HG03442 (cell line): Measurements from ENCODE around the gene SEPTIN2.
"Not testable (repeated sequence)": the region's sequence is repeated elsewhere in the genome, so short reads cannot be mapped to it uniquely, and the experiment has no call there.

Source experiments
- ATAC-seq: cut with Tn5 transposase; IDR thresholded peaks from one replicate; pipeline ENCODE4 v1.9.1; 2021; ENCODE audit warnings: mild to moderate bottlenecking, moderate library complexity; ENCODE audit not compliant: unreplicated experiment

The SEPTIN2 gene

DNA sequence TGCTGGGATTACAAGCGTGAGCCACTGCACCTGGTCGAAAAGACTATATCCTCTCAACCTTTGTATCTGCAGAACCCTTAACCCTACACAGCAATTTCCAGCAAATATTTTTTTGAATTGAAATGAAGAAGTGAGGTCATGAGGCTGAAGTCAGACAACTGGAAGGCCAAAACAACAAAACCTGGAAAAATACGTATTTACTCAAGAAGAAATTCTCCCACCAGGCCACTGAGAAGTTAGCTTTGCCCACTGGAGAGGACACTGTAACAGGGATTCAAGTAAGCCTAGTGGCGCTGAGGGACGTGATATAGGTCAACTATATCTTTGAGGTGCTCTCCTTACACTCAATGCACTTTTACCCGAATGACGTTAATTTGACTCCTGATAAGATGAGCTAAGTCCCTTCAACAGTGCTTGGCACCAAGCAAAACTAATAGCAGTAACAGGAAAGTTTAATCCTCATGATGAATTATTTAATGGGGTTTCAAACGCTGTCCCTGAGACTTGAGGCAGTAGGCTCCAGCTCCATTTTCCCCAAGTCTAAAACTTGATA, 2.1 kb upstream of the SEPTIN2 start:
- ATAC-seq, result no peak

DNA sequence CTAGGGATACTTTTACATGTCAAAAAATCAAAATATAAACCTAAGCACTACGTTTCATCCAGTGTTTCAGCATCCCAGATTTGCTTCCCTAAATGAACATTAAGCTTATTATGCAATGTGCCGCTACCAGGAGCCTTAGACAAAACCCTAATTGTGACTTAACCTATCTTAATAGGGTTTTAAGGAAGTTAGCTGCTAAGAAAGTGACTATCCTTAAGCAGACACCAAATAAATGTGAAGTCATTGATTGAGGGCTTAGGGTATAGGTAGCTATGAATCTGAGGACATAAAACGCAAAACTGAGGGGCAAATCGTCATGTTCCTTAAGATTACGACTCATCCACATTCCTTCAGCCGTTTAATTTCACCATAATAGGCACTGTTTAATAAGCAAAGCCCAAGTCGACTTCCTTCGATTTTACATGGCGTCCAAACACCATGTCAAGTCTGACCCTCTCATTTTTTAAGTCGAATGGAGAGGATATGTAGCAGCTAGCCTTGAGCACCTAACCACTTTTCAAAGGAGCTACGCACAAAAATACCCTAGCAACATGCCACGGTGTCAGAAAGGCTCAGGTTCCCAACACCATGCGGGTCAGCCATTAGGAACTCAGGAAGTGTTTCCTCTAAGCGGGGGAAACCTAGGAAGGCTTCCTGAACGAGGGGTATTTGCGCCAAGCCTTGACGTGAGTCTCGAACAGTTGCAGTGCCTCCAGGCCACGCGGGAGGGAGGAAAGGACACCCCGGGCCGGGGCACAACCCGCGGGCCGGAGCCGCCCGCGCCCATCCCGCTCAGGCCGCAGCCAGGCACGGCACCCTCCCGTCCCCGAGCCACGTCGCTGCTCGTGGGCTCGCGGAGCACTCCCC, 1.3 kb upstream of the SEPTIN2 start:
- no peak for ATAC-seq

DNA sequence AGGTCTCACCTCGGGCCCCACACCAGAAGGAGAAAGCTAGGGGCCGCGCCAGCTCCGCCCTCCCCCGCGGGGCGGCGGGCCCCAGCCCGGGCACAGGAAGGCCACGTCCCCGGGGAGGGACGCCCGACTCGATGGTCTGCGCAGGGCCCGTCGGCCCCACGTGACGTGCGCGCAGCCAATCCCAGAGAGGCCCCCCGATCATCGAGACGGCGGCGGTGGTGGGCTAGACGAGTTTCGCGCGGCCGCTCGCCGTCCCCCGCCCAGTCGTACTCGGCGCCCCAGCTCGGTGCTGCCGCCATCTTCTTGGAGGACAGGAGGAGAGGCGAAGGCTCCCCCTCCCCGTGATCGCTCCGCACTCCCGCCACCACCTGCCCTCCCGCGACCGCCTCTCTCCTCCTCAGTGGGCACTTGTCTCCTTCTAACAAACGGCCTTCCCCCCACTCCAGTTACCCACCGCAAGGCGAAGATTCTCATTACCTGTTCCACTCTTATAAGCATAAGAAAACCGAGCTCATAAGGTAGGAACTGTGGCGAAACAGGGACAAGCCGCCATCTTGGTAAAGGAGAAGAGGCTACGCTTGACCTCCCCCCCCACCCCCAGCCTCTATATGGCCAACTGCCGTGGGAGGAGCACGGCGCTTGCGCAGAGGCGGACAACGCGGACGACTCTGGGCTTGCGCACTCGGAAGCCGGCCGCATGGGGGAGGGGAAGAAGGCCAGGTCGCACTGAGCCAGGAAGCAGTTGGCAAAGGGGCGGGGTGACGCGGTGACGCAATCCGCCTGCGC, 439 bp upstream of the SEPTIN2 start, which contains the start of gene HDLBP:
Gene HDLBP, minus strand, starts transcription at position 580 of the 786 bp plus-strand sequence. CDS start 48,803 bp downstream, outside the sequence.
- peak; percentile 62 for ATAC-seq

DNA sequence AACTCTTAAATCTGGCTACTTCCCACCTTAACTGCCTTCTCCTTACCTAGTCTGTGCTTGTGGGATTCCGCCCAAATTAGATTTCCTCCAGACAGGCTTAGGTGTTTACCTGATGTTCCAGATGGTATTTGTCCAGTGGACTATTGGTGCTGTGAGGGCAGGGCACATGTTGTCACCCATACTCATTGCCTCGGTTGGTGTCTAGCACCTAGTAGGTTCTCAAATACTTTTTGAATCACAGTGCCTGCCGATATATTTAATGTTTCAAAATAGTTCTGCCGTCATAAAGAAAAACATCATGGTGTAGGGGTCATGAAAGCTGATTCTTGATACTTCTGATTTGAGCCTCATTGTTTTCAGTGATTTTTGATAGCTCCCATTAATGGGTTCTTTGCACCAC, 1.1 kb downstream of the SEPTIN2 start:
- no peak for ATAC-seq

DNA sequence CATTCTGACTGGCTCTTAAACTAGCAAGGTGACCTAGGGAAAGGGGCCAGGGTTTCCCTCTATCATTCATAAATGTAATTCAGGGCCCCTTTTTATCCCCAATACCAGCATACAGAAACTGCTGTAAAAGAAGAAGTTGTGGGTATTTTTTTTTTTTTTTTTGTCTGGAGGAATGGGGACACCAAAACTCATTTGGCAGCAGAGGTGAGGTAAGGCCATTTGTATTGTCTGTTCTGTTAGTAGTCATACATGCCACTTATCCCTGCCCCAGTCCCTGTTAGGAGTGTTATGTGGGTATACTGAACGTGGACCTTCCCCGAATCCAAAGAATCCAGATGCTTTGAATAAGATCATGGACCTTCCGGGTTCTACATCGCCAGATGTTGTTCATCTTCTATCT, 1.7 kb downstream of the SEPTIN2 start:
- ATAC-seq, result no peak

DNA sequence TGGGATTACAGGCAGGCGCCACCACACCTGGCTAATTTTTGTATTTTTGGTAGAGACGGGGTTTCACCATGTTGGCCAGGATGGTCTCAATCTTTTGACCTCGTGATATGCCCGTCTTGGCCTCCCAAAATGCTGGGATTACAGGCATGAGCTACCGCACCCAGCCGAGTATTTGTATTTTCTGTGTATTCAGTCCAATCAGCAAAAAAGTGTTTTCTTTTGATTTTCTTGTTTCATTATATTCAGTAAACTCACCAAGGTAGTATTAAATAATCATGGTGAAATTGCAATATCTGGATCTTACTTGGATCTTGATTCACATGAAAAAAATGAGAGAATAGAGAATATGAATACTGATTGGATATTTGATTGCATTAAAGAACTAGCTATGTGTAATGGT, 3.1 kb downstream of the SEPTIN2 start:
- not testable (repeated sequence) for ATAC-seq

DNA sequence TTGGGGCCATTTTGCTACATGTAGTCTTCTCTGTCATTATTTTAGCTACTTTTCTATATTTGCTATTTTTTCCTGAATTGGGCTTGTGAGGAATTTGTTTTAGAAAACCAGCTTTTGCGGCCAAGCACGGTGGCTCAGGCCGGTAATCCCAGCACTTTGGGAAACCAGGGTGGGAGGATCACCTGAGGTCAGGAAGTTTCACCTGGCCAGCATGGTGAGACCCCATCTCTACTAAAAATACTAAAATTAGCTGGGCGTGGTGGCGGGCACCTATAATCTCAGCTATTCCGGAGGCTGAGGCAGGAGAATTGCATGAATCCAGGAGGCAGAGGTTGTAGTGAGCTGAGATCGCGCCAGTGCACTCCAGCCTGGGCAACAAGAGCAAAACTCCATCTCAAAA, 4.7 kb downstream of the SEPTIN2 start:
- ATAC-seq, result no peak

DNA sequence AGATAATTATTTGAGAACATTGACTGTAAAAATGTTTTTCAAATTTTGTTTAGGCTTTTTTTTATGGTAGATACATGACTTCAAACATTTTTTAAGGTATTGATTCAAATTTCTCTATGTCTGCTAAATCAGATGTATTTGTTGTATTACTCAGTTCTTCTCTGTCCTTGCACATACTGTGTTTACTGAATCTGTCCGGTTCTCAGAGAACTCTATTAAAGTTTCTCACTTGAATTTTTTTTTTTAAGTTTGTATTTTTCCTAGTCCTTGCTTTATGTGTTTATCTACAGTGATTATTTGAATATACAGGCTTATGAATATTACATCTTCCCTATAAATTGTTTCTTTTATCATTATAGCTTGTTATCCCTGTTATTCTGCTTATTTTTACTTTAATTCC, 5.3 kb downstream of the SEPTIN2 start:
- no peak for ATAC-seq

DNA sequence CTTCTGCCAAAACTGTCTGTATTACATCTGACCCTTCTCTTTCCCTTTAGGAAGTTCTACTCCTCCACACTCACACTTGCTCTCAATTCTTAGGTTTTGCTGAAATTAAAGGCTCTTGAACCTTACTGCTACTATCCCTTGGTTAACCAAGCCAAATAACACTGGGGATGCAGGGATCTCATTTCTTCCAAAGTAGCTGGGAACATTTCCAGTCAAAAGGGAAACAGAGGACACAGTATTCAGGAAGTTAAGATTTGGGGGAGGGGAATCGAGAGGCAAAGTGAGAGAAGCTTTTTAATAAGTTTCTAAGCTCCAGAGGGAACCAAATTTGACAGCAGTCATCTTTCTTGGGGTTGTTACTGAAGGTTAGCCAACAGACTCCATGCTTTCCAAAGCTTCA, 6.2 kb downstream of the SEPTIN2 start:
- no peak for ATAC-seq

DNA sequence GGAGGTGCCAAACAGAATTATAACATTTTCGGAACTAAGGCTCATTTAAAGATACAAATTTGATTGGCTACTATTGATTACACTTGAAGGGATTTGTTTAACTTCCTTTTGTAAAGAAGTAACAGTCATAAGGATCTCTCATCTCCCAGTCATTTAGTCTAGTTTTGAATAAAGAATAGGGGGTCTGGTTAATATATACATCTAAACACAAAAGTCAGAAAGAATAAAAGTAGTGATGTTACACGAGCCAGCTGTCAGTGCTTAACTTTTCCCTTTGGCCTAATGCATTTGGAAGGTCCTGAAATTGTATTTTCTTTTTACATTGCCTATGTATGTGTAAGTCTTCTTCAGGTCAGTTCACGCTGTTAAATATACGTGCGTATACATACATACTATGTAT, 8.1 kb downstream of the SEPTIN2 start:
- no peak for ATAC-seq

DNA sequence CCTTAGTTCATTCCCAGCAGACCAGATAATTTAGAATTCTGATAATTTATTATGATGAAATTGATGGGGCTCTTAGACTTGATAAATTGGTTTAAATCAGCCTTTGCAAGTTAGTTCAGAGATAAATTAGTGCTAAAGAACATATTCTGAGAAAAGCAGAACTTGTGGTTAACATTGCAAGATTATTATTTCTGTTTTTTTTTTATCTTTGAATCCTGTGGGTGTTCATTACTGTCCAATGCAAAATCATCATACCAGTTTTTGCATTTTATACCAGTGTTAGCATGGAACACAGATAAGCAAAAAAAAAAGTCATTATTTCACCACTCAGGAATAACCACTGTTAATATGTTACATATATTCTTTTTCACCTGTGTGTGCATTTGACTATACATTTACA, 9.1 kb downstream of the SEPTIN2 start:
- ATAC-seq, result no peak

DNA sequence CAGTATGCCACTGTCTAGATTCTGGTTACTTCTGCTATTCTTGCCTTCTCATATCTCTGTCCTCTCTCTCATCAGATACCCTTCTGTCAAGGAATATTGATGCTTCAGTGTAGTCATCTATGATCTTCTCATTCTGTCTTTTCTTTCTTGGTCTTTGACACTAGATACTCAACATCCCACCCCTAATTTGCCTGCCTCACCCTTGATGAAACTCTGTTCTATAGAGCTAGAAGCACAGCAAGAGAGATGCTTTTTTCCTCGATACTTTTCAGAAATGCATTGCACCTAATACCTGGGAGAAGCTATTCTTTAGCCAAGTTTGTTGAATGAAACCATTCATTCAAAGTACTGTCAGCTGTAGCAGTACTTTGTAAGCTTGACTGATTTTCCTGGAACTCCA, 9.5 kb downstream of the SEPTIN2 start:
- no peak for ATAC-seq

DNA sequence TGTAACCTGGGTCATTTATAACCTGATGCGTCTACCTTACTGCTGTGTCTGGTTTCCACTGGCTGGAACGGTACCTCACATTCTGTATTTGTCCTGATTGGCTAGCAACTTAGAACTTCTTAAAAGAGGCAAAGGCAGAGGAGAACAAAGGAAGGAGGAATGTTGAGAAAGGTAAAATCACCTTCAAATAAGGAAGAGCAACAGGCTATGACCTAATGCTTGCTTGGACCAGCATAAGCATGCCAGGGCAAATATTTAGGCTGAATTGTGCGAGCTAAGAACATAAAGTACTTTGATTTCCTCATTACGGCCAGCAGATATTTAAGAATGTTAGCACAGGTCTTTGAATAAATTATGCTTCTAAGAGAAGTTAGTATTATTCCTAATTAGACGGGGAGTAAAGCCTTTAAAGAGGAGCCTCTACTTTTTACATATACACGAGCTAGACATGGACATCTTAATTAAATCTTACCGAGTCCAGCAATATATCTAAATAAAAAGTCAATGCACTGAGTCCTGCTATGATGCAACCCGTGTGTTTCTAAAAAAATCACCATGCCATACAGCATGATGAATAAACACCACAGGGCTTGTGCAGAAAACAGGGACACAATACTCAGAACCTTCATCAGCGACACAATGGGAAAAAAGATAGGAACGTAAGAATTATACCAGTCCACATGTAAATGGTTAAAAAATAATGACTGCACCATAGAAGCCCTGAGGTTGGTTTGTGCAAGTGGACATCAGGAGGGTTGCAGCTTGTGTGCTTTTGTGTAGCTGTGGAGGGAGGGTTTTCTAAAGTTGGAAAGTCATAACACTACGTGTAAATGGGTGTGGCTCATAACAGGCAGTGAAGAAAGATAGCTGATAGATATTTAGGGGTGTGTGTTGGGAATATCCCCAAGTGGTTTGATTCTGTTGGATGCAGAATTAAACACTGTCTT, 14.2 kb downstream of the SEPTIN2 start:
- ATAC-seq, result no peak

DNA sequence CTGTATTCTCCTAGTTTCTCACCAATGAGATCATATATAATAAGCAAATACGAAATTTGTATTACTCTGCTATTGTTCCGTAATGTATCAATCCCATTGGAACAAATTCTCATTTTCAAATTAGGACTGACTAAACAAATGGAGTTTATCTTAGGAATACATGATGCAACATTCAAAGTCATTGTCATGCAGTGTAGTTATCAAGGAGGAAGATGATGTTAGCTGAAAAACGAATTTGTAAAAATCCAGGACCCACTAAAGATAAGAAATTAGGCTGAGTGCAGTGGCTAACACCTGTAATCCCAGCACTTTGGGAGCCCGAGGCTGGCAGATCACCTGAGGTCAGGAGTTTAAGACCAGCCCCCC, 14.9 kb downstream of the SEPTIN2 start:
- ATAC-seq, result no peak

DNA sequence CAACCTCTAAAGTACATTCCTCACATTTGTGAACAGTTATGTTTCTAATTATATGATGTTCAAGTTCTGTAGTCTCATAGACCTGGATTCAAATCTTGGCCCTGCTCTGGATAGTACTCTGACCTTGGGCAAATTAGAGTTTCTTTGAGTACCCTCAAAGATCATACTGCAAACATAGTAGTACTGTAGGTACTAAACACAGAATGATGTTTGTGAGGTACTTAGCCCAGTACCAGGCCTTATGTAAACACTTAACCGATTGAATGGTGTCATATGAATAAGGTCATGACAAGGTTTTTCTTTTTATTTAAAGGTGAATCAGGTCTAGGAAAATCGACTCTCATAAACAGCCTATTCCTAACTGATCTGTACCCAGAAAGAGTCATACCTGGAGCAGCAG, 19.1 kb downstream of the SEPTIN2 start:
- ATAC-seq, result no peak

DNA sequence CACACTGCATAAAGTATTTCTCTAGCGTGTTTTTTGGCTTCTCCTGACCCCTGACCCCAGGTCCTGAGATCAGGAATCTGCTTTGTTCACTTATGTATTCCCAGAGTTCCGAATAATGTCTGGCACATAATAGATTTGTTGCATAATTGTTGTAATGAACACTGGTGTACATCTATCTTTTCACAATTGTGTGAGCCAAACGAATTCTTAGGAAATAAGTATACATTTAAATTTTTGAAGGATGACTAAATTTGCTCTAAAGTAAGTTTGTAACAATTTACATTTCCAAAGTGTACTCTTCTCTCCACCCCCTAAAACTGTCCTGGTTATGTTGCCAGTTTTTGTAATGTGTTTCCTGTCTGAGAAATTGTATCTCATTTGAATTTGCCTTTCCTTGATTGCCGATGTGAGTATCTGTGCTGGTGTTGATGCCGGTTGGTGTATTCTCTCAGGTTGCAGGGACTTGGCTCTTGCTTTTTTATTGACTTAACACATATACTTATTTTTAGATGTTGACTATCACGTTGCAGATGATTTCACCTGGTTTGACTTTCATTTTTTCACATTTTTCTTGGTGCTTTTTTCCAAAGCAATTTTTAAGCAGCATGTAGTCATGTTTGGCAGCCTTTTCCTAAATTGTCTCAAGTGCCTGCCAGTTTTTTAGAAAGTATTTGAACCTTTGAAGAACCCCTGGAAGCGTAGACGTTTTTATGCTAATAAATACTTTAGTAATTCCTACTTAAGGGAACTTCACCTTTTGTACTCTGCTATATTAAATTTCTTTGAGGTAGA, 24.3 kb downstream of the SEPTIN2 start:
- ATAC-seq, result no peak

DNA sequence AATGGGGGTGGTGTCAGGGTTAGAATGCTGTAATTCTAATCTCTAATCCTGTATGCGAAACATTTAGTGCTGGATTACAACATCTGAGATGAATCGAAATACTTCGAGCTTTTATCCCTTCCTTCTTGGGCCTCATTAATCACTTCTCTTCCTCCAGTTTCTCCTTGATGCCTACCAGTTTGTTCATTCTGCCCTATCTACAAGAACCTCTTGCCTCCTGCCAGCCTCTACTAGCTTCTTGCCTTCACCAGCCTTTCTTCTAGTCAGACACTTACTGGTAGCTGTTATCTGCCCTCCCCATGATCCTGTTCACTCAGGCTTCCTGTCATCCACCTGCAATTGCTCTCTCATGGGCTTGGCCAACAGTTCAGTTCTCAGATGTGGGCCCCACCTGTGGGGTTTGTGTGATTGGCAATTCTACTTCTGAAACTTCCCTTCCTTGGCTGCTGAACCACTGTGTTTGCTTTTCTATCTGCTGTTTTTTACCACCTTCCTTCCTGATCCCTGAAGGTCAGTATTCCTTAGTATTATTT, 25.0 kb downstream of the SEPTIN2 start:
- ATAC-seq, result no peak

DNA sequence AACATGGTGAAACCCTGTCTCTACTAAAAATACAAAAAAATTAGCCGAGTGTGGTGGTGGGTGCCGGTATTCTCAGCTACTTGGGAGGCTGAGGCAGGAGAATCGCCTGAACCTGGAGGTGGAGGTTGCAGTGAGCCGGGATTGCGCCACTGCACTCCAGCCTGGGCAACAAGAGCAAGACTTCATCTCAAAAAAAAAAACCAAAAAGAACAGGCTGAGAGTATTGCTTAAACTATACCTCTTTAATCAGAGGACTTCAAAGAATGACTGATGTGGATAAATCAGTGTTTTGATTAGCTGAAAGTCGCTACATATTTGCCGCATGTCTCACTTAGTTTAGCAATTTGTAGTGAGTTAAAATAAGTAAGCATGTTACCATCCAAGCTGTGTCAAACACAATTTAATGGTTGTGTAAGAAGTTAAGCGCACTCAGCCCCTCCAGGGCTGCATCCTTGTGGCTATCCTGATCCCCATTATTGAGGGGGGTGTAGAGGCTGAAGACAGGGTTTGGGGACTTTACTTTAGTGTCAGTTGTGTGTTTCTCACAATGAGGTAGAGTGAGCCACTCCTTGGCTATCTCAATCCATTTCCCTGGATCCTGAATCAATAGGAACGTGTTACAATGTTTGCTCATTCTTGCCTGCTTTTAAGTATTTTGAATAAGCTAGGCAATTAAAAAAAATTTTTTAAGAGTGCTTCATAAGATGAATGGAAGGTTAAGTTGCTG, 29.4 kb downstream of the SEPTIN2 start:
- ATAC-seq, result no peak

DNA sequence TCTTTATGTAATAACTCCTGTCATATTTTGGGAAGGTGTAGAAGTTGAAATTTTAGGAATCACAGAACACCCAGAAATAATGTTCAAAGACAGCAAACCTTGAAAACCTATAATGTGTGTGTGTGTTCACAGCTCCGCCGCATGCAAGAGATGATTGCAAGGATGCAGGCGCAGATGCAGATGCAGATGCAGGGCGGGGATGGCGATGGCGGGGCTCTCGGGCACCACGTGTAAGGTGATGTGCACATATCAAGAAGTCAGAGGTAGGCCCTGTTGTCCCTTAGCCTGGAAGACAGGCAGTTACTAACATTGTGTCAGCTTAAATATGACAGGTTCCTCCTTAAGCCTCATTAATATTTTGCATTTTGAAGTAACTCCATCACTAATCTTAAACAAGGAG, 34.2 kb downstream of the SEPTIN2 start:
- no peak for ATAC-seq
